Measurements from ENCODE around the gene MGAT5B.
"Not testable (repeated sequence)": the region's sequence is repeated elsewhere in the genome, so short reads cannot be mapped to it uniquely, and the experiment has no call there.

Gene MGAT5B

GRCh38 chr17:76951375-76951905 is 83.2 kb downstream of the MGAT5B start:
- DNase-seq (ENCODE audit: low read depth in 3 of 3): no peak

- DNase-seq (ENCODE audit: low read depth in 3 of 3): no peak
Measured at GRCh38 chr17:76952402-76952801, 84.2 kb downstream of the MGAT5B start.

- DNase-seq (ENCODE audit: low read depth in 3 of 3): no peak
Measured at GRCh38 chr17:76953066-76953465, 84.9 kb downstream of the MGAT5B start.

GRCh38 chr17:76953946-76954345 is 85.7 kb downstream of the MGAT5B start:
- DNase-seq (ENCODE audit: low read depth in 3 of 3): no peak

- no peak for DNase-seq (ENCODE audit: low read depth in 3 of 3)
Measured at GRCh38 chr17:76955191-76955590, 87.0 kb downstream of the MGAT5B start.

- DNase-seq (ENCODE audit: low read depth in 3 of 3): no peak
Measured at GRCh38 chr17:76956846-76957540, 88.8 kb downstream of the MGAT5B start.

- DNase-seq (ENCODE audit: low read depth in 3 of 3): no peak
Measured at GRCh38 chr17:76957678-76958464, 89.7 kb downstream of the MGAT5B start.

GRCh38 chr17:76958974-76959373 is 90.8 kb downstream of the MGAT5B start:
- no peak for DNase-seq (ENCODE audit: low read depth in 3 of 3)

- DNase-seq (ENCODE audit: low read depth in 3 of 3): no peak
Measured at GRCh38 chr17:76961869-76962268, 93.7 kb downstream of the MGAT5B start.

GRCh38 chr17:76962858-76963257 is 94.7 kb downstream of the MGAT5B start:
- no peak for DNase-seq (ENCODE audit: low read depth in 3 of 3)

- DNase-seq (ENCODE audit: low read depth in 3 of 3): no peak
Measured at GRCh38 chr17:76966016-76966415, 97.8 kb downstream of the MGAT5B start.

GRCh38 chr17:76966486-76967181 is 98.4 kb downstream of the MGAT5B start:
- no peak for DNase-seq (ENCODE audit: low read depth in 3 of 3)

GRCh38 chr17:76967762-76968161 is 99.6 kb downstream of the MGAT5B start:
- DNase-seq (ENCODE audit: low read depth in 3 of 3): no peak

GRCh38 chr17:76968707-76969597 is 100.7 kb downstream of the MGAT5B start:
- peak in 2 of 3 experiments; percentile 12 to 20 for DNase-seq (ENCODE audit: low read depth in 3 of 3)

- no peak for DNase-seq (ENCODE audit: low read depth in 3 of 3)
Measured at GRCh38 chr17:76969598-76970172, 101.5 kb downstream of the MGAT5B start.

GRCh38 chr17:76970228-76970627 is 102.0 kb downstream of the MGAT5B start:
- not testable (repeated sequence) for DNase-seq (ENCODE audit: low read depth in 3 of 3)

- DNase-seq (ENCODE audit: low read depth in 3 of 3): no peak
Measured at GRCh38 chr17:76972046-76972641, 103.9 kb downstream of the MGAT5B start.

GRCh38 chr17:76973040-76973439 is 104.8 kb downstream of the MGAT5B start:
- no peak for DNase-seq (ENCODE audit: low read depth in 3 of 3)

- no peak for DNase-seq (ENCODE audit: low read depth in 3 of 3)
Measured at GRCh38 chr17:76974721-76975120, 106.5 kb downstream of the MGAT5B start.

GRCh38 chr17:76978050-76978449 is 109.8 kb downstream of the MGAT5B start:
- DNase-seq (ENCODE audit: low read depth in 3 of 3): not testable (repeated sequence)
